Measurements from ENCODE around the gene SEZ6.

DNA sequence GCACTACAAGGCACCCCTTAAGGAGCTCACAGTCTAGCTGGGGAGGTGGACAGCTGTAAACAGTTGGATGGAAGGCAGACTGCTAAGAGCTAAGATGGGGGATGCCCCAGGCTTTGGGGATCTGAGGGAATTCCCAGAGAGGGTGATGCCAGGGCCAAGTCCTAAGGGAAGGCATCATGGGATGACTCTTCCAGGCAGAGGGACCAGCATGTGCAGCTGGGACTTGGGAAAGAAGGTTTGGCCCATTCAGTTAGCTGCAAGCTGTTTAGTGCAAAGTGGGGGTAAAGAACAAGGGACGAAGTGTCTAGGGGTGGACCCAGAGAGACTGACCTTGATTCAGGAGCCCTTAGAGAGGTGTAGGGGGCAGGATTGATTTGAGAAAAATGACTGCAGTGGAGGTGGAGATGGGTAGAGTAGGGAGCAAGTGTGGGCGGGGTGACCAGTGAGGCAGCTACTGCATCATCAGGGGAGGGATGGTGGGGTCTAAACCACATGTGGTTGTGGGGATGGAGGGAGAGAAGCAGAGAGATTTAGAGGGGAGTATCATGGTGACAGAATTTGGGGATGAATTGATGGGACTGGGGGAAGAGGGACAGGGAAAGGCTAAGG lies 27.4 kb downstream of the SEZ6 start:
- no peak for TF ChIP-seq POLR2A (IDR thresholded peaks at IDR 0.05)
- TF ChIP-seq, protein P1, sequence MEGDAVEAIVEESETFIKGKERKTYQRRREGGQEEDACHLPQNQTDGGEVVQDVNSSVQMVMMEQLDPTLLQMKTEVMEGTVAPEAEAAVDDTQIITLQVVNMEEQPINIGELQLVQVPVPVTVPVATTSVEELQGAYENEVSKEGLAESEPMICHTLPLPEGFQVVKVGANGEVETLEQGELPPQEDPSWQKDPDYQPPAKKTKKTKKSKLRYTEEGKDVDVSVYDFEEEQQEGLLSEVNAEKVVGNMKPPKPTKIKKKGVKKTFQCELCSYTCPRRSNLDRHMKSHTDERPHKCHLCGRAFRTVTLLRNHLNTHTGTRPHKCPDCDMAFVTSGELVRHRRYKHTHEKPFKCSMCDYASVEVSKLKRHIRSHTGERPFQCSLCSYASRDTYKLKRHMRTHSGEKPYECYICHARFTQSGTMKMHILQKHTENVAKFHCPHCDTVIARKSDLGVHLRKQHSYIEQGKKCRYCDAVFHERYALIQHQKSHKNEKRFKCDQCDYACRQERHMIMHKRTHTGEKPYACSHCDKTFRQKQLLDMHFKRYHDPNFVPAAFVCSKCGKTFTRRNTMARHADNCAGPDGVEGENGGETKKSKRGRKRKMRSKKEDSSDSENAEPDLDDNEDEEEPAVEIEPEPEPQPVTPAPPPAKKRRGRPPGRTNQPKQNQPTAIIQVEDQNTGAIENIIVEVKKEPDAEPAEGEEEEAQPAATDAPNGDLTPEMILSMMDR (IDR thresholded peaks at IDR 0.05), result no peak
